Measurements from ENCODE around the gene FHIT. TPM values are rescaled to one million over a fixed set of nuclear protein-coding genes. Genes with fewer than 3 reads are reported as not detected.

FHIT gene
- total and polyA plus RNA-seq, 2 experiments from 2014 or later: 0.22 to 0.90 TPM

DNA sequence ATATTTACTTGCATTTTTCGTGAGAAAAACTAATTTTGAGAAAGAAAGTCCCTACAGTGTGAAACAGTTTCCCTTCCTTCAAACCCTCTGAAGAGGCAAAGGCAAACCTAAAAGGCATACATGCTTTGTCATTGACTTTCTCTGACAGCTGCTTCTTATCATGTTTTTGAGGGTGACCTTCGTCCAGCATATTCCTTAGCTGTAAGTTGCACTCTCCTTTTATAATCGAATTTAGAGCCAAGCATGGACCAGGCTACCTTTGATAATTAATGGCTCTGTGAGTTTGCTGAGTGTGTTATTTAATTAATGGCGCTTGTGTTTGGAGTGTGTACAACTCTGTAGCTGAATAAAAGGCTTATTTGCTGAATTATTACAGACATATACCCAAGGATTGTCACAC, 1517.2 kb downstream of the FHIT start:
- Histone ChIP-seq H3K9ac (no peak overlapping the region), H3K4me2 (ENCODE audit: unreplicated experiment) (no peak overlapping the region), H3K27ac (no peak overlapping the region), H3F3A (ENCODE audit: insufficient read depth) (no peaks in the 10 kb centered on the region), H3K4me1 (ENCODE audit: insufficient read depth) (no peaks in the 10 kb centered on the region), H3K4me3 (no peak overlapping the region), H3K9me3 (ENCODE audit: low read depth) (no peaks in the 10 kb centered on the region), H3K36me3 (ENCODE audit: low read depth) (no peaks in the 10 kb centered on the region), H2AFZ (no peak overlapping the region), H3K27me3 (replicated peaks; ENCODE audit: insufficient read depth) (0 out of 2 replicates have a peak, but pooled peaks cover 3% of the 10 kb centered on the region), H3K9me2 (ENCODE audit: insufficient read depth) (no peaks in the 10 kb centered on the region), H4K20me1 (ENCODE audit: insufficient read depth) (no peaks in the 10 kb centered on the region), H3K79me2 (ENCODE audit: insufficient read depth) (no peaks in the 10 kb centered on the region)
- in situ Hi-C loops (cut with MboI): no loop called here
- no peak for DNase-seq
- no peak for TF ChIP-seq EZH2phosphoT487 (IDR thresholded peaks at IDR 0.05; ENCODE audit: insufficient read depth, low read depth)
- TF ChIP-seq EZH2 (IDR thresholded peaks at IDR 0.05; ENCODE audit: insufficient read depth, poor library complexity, severe bottlenecking): no peak
- 39 to 42% methylated on average over 4 of the region's 4 CpGs for WGBS, 2 experiments (ENCODE audit: low coverage in 1 of 2, low lambda C conversion rate in 2 of 2, missing lambda C conversion rate in 2 of 2)

GRCh38 chr3:59733041-59733809, 1518.0 kb downstream of the FHIT start:
- 51 to 59% methylated on average over 6 of the region's 6 CpGs for whole genome bisulfite sequencing, 2 experiments (ENCODE audit: low coverage in 1 of 2, low lambda C conversion rate in 2 of 2, missing lambda C conversion rate in 2 of 2)
- in situ Hi-C loops (cut with MboI): no loop called here
- no peaks in the 10 kb centered on the region for H3K9me2 ChIP-seq (ENCODE audit: insufficient read depth)
- no peak overlapping the region for H2AFZ ChIP-seq
- no peak overlapping the region for H3K4me3 ChIP-seq
- no peaks in the 10 kb centered on the region for H3K9me3 ChIP-seq (ENCODE audit: low read depth)
- no peaks in the 10 kb centered on the region for H4K20me1 ChIP-seq (ENCODE audit: insufficient read depth)
- H3K9ac ChIP-seq: no peak overlapping the region
- H3K27me3 ChIP-seq (replicated peaks; ENCODE audit: insufficient read depth): 0 out of 2 replicates have a peak, but pooled peaks cover 3% of the 10 kb centered on the region
- H3K79me2 ChIP-seq (ENCODE audit: insufficient read depth): no peaks in the 10 kb centered on the region
- no peaks in the 10 kb centered on the region for H3K4me1 ChIP-seq (ENCODE audit: insufficient read depth)
- no peaks in the 10 kb centered on the region for H3K36me3 ChIP-seq (ENCODE audit: low read depth)
- TF ChIP-seq EZH2phosphoT487 (IDR thresholded peaks at IDR 0.05; ENCODE audit: insufficient read depth, low read depth) (no peak), EZH2 (IDR thresholded peaks at IDR 0.05; ENCODE audit: insufficient read depth, poor library complexity, severe bottlenecking) (no peak)
- no peaks in the 10 kb centered on the region for H3F3A ChIP-seq (ENCODE audit: insufficient read depth)
- H3K4me2 ChIP-seq (ENCODE audit: unreplicated experiment): no peak overlapping the region
- no peak overlapping the region for H3K27ac ChIP-seq
- no peak for DNase-seq

DNA sequence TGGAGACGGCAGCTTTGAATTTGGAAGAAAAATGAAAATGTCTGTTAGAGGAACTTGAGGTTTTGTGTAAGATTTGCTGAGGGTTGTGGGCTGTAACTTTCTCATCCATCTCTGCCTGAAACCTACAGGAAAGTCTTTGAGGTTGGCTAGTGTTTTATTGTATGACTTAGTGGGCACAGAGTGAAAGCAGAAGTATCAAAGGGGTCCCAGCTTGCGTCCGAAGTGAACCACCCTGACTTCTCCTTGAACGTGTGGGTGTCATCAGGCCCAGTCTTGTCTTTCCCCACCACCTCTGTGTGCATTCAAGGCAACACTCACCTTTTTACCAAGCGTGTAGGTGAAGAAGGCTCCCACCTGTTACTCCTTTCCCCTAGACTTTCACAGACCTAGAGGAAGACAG, 1519.3 kb downstream of the FHIT start:
- TF ChIP-seq EZH2 (IDR thresholded peaks at IDR 0.05; ENCODE audit: insufficient read depth, poor library complexity, severe bottlenecking) (no peak), EZH2phosphoT487 (IDR thresholded peaks at IDR 0.05; ENCODE audit: insufficient read depth, low read depth) (no peak)
- Histone ChIP-seq H2AFZ (no peak overlapping the region), H3K79me2 (ENCODE audit: insufficient read depth) (no peaks in the 10 kb centered on the region), H3K4me2 (ENCODE audit: unreplicated experiment) (no peak overlapping the region), H3F3A (ENCODE audit: insufficient read depth) (no peaks in the 10 kb centered on the region), H4K20me1 (ENCODE audit: insufficient read depth) (no peaks in the 10 kb centered on the region), H3K9ac (no peak overlapping the region), H3K27ac (no peak overlapping the region), H3K9me3 (ENCODE audit: low read depth) (no peaks in the 10 kb centered on the region), H3K9me2 (ENCODE audit: insufficient read depth) (no peaks in the 10 kb centered on the region), H3K36me3 (ENCODE audit: low read depth) (no peaks in the 10 kb centered on the region), H3K27me3 (replicated peaks; ENCODE audit: insufficient read depth) (0 out of 2 replicates have a peak, but pooled peaks cover 3% of the 10 kb centered on the region), H3K4me1 (ENCODE audit: insufficient read depth) (no peaks in the 10 kb centered on the region), H3K4me3 (no peak overlapping the region)
- DNase-seq: no peak
- 62 to 66% methylated on average over 5 of the region's 5 CpGs for WGBS, 2 experiments (ENCODE audit: low coverage in 1 of 2, low lambda C conversion rate in 2 of 2, missing lambda C conversion rate in 2 of 2)
- in situ Hi-C loops (cut with MboI): no loop called here

DNA sequence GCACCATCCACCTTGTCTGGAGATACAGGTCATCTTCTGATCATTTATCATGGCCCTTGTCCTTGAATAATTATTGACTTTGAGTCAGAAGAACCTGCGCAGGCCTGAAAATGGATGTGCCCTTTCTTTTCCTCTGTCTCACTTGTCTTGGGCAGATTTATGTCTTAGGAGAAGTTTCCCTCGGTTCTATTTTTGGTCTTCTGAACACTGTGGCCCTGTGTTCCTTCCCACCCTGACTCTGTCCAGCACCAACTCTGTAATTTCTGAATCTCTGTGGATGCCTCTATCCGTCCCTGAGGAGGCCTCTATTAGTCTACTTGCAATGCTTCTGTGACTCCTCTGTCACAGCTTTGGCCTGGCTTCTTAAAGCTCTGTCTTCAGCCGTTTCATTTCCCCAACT, 1520.7 kb downstream of the FHIT start:
- no peak overlapping the region for H3K27ac ChIP-seq
- H3K79me2 ChIP-seq (ENCODE audit: insufficient read depth): no peaks in the 10 kb centered on the region
- 0 out of 2 replicates have a peak, but pooled peaks cover 3% of the 10 kb centered on the region for H3K27me3 ChIP-seq (replicated peaks; ENCODE audit: insufficient read depth)
- in situ Hi-C loops (cut with MboI): no loop called here
- no peak overlapping the region for H3K4me3 ChIP-seq
- no peak for DNase-seq
- no peak overlapping the region for H3K4me2 ChIP-seq (ENCODE audit: unreplicated experiment)
- H3K9me3 ChIP-seq (ENCODE audit: low read depth): no peaks in the 10 kb centered on the region
- 52 to 54% methylated on average over 4 of the region's 4 CpGs for WGBS, 2 experiments (ENCODE audit: low coverage in 1 of 2, low lambda C conversion rate in 2 of 2, missing lambda C conversion rate in 2 of 2)
- no peak for TF ChIP-seq EZH2 (IDR thresholded peaks at IDR 0.05; ENCODE audit: insufficient read depth, poor library complexity, severe bottlenecking)
- TF ChIP-seq EZH2phosphoT487 (IDR thresholded peaks at IDR 0.05; ENCODE audit: insufficient read depth, low read depth): no peak
- H3K4me1 ChIP-seq (ENCODE audit: insufficient read depth): no peaks in the 10 kb centered on the region
- no peaks in the 10 kb centered on the region for H3F3A ChIP-seq (ENCODE audit: insufficient read depth)
- H3K9me2 ChIP-seq (ENCODE audit: insufficient read depth): no peaks in the 10 kb centered on the region
- H3K36me3 ChIP-seq (ENCODE audit: low read depth): no peaks in the 10 kb centered on the region
- H2AFZ ChIP-seq: no peak overlapping the region
- no peak overlapping the region for H3K9ac ChIP-seq
- H4K20me1 ChIP-seq (ENCODE audit: insufficient read depth): no peaks in the 10 kb centered on the region

Measured in GM23248 (cell line).